GM12875 (cell line): Measurements from ENCODE around the gene SLC13A3.

Source experiments
- H3K4me3 ChIP-seq: one replicate; pipeline ENCODE4 v1.5.1; 2011; ENCODE audit warnings: low read depth, low read length, control low read depth
- TF ChIP-seq, protein P1 (sequence below): IDR thresholded peaks from 2 replicates; pipeline ENCODE4 v1.5.1; 2011; ENCODE audit warnings: low read depth, mild to moderate bottlenecking, control low read depth, inconsistent platforms, low read length, moderate library complexity, borderline replicate concordance; ENCODE audit not compliant: insufficient read depth

The SLC13A3 gene

GRCh38 chr20:46649650-46649949, 1.7 kb downstream of the SLC13A3 start:
- TF ChIP-seq, protein P1, sequence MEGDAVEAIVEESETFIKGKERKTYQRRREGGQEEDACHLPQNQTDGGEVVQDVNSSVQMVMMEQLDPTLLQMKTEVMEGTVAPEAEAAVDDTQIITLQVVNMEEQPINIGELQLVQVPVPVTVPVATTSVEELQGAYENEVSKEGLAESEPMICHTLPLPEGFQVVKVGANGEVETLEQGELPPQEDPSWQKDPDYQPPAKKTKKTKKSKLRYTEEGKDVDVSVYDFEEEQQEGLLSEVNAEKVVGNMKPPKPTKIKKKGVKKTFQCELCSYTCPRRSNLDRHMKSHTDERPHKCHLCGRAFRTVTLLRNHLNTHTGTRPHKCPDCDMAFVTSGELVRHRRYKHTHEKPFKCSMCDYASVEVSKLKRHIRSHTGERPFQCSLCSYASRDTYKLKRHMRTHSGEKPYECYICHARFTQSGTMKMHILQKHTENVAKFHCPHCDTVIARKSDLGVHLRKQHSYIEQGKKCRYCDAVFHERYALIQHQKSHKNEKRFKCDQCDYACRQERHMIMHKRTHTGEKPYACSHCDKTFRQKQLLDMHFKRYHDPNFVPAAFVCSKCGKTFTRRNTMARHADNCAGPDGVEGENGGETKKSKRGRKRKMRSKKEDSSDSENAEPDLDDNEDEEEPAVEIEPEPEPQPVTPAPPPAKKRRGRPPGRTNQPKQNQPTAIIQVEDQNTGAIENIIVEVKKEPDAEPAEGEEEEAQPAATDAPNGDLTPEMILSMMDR = no peak

DNA sequence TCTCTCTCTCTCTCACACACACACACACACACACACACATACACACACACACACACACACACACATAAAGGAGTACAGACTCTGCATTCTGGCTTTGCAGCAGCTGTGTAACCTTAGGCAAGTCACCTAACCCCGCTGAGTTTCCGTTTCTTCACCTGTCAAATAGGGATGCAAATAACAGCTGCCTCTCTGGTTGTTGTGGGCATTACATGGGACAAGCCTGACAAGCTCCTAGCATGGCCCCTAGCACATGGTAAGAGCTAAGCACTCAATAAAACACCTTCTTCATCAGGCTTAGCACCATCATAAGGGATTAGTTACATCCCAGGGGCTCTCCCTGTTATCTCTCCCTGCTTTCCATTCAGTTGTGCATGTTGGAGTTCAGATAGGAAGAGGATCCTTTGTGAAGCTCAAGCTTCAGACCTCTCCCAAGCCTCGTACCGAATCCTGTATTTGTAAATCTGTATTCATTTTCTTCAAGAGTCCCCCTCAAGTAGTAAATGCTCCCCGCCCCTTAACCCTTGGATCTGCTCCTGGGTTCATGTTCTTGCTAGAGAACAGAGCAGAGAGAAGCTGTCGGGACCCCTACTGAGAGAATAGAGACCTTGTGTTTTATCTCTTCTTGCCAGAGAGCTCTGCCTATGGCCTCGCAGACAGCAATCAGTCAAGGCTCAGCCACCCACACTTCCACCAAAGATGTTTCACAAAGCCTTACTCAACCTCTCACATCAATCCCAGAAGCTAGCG, 2.2 kb downstream of the SLC13A3 start:
- no peak overlapping the region for H3K4me3 ChIP-seq
- TF ChIP-seq, protein P1 = no peak

More at GRCh38 chr20:46649650-46649949, 1.7 kb downstream of the SLC13A3 start:
- no peak overlapping the region for H3K4me3 ChIP-seq

GRCh38 chr20:46647469-46647868, 3.8 kb downstream of the SLC13A3 start:
- TF ChIP-seq, protein P1 = no peak

DNA sequence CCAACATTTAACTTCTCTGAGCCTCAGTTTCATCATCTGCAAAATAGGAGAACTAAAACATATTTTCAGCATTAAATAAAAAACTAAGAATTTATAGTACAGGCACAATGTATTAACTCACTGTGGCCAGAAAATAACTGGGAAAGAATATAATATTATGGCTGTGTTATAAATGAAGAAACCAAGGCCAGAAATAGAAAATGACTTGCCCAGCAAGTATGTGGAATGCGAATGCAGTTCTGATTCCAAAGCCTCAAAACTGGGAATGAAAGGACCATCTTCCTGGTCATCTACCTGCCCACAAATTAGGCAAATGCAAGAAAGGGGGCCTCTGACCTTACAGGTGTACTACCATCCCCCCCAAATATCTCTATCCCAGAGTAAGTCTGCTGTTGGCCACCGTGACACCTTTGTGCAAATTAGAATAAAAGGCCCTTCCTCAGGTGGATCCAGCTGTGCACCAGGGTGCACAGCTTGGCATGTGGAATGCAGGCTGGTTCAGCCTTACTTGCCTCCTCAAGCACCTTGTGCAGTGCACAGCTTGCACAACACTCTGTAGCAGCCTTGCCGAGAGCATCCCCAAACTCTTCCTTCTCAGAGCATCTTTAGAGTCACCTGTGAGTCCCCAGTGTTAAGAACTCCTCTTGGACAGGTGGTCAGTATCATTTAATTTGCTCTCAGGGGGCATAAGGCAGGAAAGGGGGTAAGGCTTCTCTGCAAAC, 4.4 kb downstream of the SLC13A3 start:
- no peak overlapping the region for H3K4me3 ChIP-seq
- TF ChIP-seq, protein P1 = no peak

More at GRCh38 chr20:46647469-46647868, 3.8 kb downstream of the SLC13A3 start:
- H3K4me3 ChIP-seq = no peak overlapping the region

- TF ChIP-seq, protein P1 = no peak
- H3K4me3 ChIP-seq = no peak overlapping the region
Observed at GRCh38 chr20:46646122-46646521, 5.1 kb downstream of the SLC13A3 start.

- H3K4me3 ChIP-seq = no peak overlapping the region
- TF ChIP-seq, protein P1 = no peak
Observed at GRCh38 chr20:46644733-46645132, 6.5 kb downstream of the SLC13A3 start.

GRCh38 chr20:46644160-46644559, 7.1 kb downstream of the SLC13A3 start:
- no peak overlapping the region for H3K4me3 ChIP-seq
- TF ChIP-seq, protein P1 = no peak
